HG03095 (cell line): ENCODE data around the gene SALL1.

Source experiments
- ATAC-seq: cut with Tn5 transposase; IDR thresholded peaks from one replicate; pipeline ENCODE4 v1.9.1; 2021; ENCODE audit warnings: moderate library complexity; ENCODE audit not compliant: unreplicated experiment

SALL1 gene

GRCh38 chr16:51150888-51151320 is at the start of gene SALL1:
TSS of gene SALL1 (minus strand) at chr16:51151270. CDS start at chr16:51151241, 29 bp downstream.
- ATAC-seq = no peak

DNA sequence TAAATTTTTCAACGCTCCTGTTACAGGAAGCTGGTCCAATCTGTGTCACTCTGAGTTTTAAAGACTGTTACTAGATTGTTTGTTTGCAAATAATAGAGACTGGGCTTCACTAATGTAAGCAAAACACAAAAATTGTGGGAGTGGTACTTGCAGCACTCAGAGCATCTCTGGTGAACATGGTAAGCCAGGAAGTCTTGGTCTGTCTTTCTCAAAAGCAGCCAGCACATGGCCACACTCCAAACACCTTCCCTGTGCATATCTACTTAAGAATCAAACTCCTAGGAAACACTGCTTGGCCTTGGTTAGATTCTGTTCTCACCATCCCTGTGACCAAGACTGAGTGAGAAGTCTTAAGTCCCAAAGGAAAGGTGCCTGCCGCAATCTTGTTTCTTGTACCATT is 49.7 kb upstream of the SALL1 start:
- ATAC-seq = no peak

DNA sequence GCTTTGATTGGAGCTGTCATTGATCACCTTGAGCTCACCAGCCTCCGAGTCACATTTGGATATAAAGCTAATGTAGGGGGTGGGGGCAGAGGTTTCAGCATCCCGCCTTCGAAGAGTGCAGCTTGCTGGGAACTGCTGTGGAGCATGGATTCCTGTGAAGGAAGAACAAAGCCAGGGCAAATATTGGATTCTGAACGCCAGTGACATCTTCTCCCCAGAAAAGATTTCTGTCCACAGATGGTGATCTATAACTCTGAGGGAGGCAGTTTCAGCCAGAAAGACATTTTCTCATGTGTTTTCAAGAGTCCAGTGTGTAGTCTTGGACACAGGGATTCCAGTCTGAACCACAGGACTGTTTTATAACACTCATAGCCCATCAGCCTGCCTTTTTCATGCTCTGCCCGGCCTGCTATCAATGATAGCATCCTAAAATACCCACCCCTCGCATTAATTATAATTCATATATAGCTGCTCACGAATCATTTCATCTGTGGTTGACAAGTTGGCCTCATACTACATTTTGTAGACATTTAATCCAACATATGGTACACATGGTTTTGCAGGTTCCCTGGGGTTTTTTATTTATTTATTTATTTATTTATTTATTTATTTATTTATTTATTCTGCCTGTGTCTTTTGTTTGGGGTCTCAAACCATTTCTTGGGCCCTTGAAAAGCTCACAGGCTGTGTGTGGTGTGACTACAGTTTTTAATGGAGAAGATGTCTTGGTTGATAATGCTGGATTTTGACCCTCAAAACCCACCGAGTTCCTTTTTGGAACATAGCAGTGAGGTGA is 47.1 kb upstream of the SALL1 start:
- ATAC-seq = no peak

- ATAC-seq = no peak
Observed at GRCh38 chr16:51193879-51194278, 42.8 kb upstream of the SALL1 start.

DNA sequence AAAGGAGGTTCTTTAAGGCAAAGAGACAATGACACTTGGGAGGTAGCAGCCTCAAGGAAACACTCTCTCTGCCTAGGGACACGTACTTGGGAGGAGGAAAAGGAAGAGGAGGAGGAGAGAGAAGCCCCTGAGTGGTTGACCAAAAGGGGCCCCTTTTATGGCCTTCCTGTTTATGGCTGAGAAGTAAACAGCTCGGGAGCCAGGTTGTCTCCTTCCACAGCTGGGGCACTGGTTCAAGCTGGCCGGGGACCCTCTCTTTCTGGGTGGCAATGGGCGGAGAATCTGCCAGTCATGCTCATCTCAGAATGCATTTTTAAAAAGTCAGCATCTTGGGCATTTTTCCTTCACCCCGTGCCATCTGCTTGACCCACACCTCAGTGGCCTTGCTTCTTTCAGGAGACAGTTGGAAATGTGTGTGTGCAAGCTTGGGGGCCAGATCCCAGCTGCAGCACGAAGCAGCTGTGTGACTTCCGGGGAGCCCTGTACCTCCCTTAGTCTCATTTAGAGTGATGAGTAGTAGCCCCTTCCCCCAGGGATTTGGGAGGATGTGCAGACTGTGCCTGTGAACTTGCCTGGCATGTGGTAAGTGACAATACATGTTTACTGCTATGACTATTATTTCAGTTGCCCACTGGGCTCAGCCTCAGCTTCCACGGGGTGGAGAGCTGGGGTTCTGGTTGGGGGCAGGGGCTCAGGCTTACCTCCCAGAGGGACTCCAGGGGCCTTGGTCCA is 33.8 kb upstream of the SALL1 start:
- no peak for ATAC-seq

GRCh38 chr16:51181503-51181811 is 30.4 kb upstream of the SALL1 start:
- ATAC-seq = no peak

- no peak for ATAC-seq
Observed at GRCh38 chr16:51180719-51181502, 29.8 kb upstream of the SALL1 start.

GRCh38 chr16:51175081-51175480 is 24.0 kb upstream of the SALL1 start:
- no peak for ATAC-seq

- no peak for ATAC-seq
Observed at GRCh38 chr16:51172368-51172767, 21.3 kb upstream of the SALL1 start.

GRCh38 chr16:51168755-51169154 is 17.7 kb upstream of the SALL1 start:
- no peak for ATAC-seq

- ATAC-seq = no peak
Observed at GRCh38 chr16:51167170-51167895, 16.3 kb upstream of the SALL1 start.

- ATAC-seq = no peak
Observed at GRCh38 chr16:51166541-51166940, 15.5 kb upstream of the SALL1 start.

GRCh38 chr16:51166091-51166490 is 15.0 kb upstream of the SALL1 start:
- no peak for ATAC-seq

GRCh38 chr16:51165043-51165442 is 14.0 kb upstream of the SALL1 start:
- ATAC-seq = no peak

DNA sequence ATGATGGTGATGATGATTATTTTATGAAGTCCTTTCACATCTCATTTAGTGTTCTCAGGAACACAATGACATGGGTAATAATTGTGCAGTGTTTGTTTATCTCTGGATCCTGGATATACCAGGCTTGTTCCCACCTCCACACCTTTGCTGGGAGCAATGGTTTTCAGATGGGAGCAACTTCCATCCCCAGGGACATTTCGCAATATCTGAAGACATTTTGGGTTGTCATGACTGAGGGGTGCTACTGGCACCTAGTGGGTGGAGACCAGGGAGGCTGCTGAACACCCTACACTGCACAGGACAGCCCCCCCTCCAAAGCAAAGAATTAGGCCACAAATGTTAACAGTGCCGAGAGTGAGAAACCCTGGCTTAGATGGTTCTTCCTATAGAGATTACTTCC is 13.5 kb upstream of the SALL1 start:
- ATAC-seq = no peak

- ATAC-seq = no peak
Observed at GRCh38 chr16:51163894-51164566, 13.0 kb upstream of the SALL1 start.

GRCh38 chr16:51163366-51163765 is 12.3 kb upstream of the SALL1 start:
- ATAC-seq = no peak

- no peak for ATAC-seq
Observed at GRCh38 chr16:51161440-51162195, 10.5 kb upstream of the SALL1 start.

GRCh38 chr16:51159865-51160264 is 8.8 kb upstream of the SALL1 start:
- ATAC-seq = no peak

DNA sequence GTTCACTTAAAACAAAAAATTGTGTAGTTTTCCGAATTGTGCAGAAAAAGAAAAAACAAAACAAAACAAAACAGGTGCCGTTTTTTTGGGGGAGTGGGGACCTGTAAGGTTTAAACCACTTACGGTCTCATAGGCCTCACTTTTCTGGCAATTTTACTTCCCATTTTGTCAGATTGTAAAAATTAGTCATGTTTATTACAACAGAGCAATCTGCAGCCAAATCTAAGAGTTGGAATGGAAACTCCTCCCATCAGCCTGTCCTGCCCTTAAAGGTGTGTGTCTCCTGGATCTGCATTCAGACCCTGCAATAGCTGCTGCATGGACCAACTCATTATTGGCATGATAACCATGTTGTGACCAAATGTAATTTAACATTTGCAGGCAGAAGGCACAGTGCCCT is 8.2 kb upstream of the SALL1 start:
- no peak for ATAC-seq
